SK-N-MC (cell line): ENCODE results near the gene ADAP1.

Experiments used
- EZH2 ChIP-seq: fragments of 200-600 bp; sonication (generic); IDR thresholded peaks from one replicate; pipeline ENCODE4 v1.6.1; 2017; ENCODE audit warnings: antibody characterized with exemption
- POLR2AphosphoS5 ChIP-seq: IDR thresholded peaks from 2 replicates; pipeline ENCODE4 v1.6.1; 2012; ENCODE audit warnings: mild to moderate bottlenecking, low read depth, low read length, borderline replicate concordance

- TF ChIP-seq POLR2AphosphoS5 = no peak
- no peak for TF ChIP-seq EZH2
Measured at GRCh38 chr7:879093-879492, 75.4 kb downstream of the ADAP1 start.
